HG03025 (cell line): ENCODE results near the gene PELI2.

Experiments
- ATAC-seq: cut with Tn5 transposase; IDR thresholded peaks from one replicate; pipeline ENCODE4 v1.9.1; 2021; ENCODE audit warnings: mild to moderate bottlenecking, moderate library complexity; ENCODE audit not compliant: unreplicated experiment, low FRiP score

Gene PELI2

DNA sequence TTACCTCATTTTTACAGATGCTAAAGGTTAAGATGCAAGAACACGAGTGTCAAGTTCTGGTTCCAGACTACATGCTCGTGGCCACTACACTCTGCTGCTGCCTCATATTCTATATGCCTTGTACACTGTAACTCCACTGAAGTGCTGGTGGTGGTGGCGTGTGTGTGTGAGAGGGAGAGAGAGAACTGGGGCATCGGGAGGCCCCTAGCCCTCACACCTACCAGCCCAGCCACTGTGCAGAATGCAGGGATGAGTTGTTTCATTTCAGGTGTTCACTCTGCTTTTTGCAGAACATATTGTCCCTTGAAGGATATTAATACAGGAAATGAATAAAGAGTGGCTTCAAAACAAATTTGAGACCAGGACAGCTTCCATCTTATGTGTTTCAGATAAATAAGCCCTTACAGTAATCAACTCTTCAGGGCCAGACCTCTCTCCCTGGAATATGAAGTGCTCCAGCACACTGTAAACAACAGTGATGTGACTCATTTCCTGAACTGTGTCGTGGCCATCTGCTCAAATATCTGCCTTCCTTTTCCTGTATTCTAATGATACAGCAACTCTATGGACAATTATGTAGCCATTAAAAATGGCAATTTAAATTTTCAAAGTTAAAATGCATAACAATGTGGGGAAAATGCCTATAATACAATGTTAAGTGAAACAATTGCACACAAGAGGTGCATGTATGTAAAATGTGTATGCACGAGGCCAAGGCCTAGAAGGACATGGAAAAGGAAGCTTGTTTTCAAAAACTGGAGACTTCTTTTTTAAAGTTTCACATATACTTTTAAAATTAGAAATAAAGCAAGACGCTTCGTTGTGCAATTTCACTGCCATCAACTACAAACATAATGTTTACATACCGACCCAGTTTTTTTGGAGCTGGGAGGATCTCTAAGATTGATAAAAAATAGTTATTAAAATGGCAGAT, 215.4 kb downstream of the PELI2 start:
- no peak for ATAC-seq

- no peak for ATAC-seq
Measured at GRCh38 chr14:56334458-56334857, 216.2 kb downstream of the PELI2 start.

DNA sequence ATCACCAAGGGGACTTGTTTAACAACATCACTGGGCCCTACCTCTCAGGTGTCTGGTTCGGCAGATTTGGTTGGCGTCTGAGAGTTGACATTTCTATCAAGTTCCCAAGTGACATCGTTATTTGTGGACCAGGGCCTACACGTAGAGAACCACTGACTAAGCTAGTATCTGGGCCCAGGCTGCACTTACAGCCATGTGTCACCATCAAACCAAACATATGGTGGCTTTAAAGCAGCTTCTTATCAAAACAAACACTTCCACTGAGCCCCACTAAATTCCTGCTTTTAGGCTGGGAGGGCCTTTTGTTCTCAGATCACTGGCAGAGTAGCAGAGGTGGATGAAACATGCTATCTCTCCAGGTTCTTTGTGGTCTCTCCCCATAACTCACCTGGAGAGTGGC, 220.5 kb downstream of the PELI2 start:
- no peak for ATAC-seq

DNA sequence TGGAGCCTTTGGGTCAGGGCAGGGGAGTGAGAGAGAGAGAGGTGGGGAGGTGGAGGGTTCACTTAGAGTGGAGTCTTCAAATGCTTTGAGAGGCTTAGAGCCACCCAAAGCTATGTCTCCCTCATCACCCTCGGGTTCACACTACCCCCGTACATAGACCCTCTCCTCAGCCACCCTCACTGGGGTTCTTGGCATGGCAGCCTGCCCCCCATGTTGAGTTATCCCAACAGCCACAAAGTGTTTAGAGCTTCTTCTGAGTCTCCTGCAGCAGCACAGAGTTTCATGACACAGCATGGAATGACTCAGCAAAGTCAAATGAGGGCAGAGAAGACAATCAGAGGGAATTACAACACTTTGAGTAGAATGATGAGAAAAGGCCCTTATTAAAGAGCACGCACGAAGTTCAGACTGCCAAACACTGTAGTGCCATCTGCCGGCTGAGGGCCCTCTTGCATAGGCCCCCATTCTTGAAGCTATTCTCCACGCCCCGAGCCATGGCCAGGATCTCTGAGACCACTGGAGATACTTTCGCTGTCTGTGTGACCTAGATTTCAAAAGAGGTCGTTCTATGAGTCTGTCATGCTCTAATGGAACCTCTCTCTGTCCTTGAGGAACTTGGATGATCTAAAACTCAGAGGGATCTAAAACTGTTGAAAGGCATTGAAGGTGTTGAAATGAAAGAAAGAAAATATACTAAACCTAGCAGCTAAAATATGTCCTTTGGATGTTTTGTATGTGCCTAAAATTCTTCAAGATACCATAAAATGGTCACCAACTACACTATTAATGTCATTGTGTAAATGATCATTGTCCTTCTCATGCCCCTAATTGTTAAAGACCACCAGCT, 221.9 kb downstream of the PELI2 start:
- ATAC-seq = no peak

DNA sequence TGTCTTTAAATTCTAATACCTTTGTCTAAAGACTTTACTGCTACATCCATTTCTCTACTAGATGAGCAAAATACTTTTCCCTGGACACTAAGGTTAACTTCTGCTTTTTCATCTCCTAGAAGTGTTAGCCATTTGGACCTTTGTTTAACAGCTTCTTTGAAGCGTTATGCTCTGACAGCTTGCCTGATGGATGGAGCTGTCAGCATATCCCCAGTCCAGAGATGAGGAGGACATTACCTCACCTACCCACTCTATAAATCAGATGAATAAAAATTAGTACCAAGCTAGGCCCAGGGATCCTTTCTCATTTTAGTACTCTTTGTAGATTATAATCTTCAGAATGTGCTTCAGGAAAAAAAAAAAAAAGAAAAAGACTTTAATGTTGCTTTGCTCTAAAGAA, 222.7 kb downstream of the PELI2 start:
- no peak for ATAC-seq

GRCh38 chr14:56341766-56342493, 223.7 kb downstream of the PELI2 start:
- ATAC-seq = no peak

DNA sequence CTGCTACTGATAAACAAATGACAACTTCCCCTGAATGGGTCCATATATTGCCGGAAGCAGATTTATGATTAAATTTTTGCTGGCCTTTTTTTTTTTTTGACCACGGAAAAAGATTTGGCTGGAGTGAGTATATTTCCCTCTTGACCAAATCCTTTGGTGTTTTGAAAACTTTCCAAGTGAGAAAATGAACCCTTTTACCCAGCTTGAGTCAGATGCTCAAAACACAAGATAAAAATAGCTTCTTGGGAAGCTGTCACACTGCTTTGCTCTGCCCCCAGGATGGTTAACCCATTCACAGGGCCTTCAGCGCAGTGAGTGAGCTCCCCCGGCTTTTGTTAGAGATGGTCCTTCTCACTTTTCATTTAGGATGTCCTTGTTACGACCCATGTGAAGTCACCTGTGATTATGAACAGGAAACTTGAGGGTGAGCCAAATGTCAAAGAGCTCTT, 224.3 kb downstream of the PELI2 start:
- no peak for ATAC-seq

DNA sequence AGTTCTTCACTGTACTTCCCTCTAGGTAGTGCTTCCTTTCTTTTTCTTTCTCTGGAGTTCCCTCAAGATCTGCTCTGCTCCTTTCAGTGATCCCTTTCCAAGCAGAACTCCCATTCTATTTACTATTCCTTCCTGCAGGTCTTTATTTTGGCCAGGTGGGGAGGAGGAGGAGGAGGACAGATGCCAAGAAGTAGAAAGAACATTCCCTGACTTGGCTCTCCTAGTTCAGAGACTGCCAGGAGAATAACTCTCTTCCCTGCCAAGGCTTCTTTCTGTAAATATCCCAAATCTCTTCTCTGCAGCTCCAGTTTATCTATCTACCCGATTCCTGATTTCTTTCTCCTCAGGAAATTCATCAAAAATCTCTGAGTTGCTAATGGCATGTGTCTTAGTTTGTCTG, 231.7 kb downstream of the PELI2 start:
- ATAC-seq = no peak
